Activated B cell treated with CpG ODN at 0.5 μM for 24 hours (primary cell): ENCODE measurements around the gene RNF144A. TPM values are rescaled to one million over a fixed set of nuclear protein-coding genes. Genes with fewer than 3 reads are reported as not detected.

Source experiments
- ATAC-seq: fragments of 200-7000 bp; cut with Tn5 transposase; one replicate; pipeline ENCODE4 v1.10.0; 2021; ENCODE audit warnings: low read depth, mild to moderate bottlenecking, moderate library complexity
- CTCF ChIA-PET: fragments of 350-600 bp; sonication (Branson Sonifier 250); formaldehyde crosslinking; loops from one replicate; lab custom pipeline; 2021; ENCODE audit warnings: antibody characterized with exemption; lab: Charles Lee
- POLR2A ChIA-PET: fragments of 350-600 bp; sonication (Branson Sonifier 250); formaldehyde crosslinking; loops from one replicate; lab custom pipeline; 2021; ENCODE audit warnings: antibody characterized with exemption; lab: Charles Lee
- DNase-seq: peaks from one replicate; pipeline ENCODE4 v3.0.0; 2022
- H3K27ac Mint-ChIP-seq: one replicate; pipeline ENCODE4 v1.8.0; 2020; ENCODE audit warnings: mixed read lengths
- H3K27me3 Mint-ChIP-seq: one replicate; pipeline ENCODE4 v1.8.0; 2021; ENCODE audit warnings: mixed read lengths
- H3K36me3 Mint-ChIP-seq: one replicate; pipeline ENCODE4 v1.8.0; 2021; ENCODE audit warnings: low read depth, mixed read lengths
- H3K4me1 Mint-ChIP-seq: one replicate; pipeline ENCODE4 v1.8.0; 2021; ENCODE audit warnings: mixed read lengths
- H3K4me3 Mint-ChIP-seq: one replicate; pipeline ENCODE4 v1.8.0; 2020; ENCODE audit warnings: mild to moderate bottlenecking, mixed read lengths
- H3K9me3 Mint-ChIP-seq: one replicate; pipeline ENCODE4 v1.8.0; 2020; ENCODE audit warnings: mixed read lengths
- CTCF ChIP-seq: fragments of 200-600 bp; IDR thresholded peaks from one replicate; pipeline ENCODE4 v1.8.0; 2022; ENCODE audit warnings: antibody characterized with exemption, mild to moderate bottlenecking
- intact Hi-C: fragments of 100-400 bp; cut with micrococcal nuclease; formaldehyde crosslinking; loops from one replicate; pipeline ENCODE4 v1.15.1; 2024
- total RNA-seq: library from RNA; stranded (reverse); gene quantifications from 2 replicates; pipeline ENCODE4 v1.2.3, GENCODE V29; 2022

The RNF144A gene
- total RNA-seq, 1 donor from 2014 or later = 0.89 TPM

- Mint-ChIP-seq H3K4me1 (peaks cover 18% of the 10 kb centered on the region), H3K9me3 (no peaks in the 10 kb centered on the region), H3K4me3 (no peak overlapping the region), H3K27ac (no peak overlapping the region), H3K36me3 (no peaks in the 10 kb centered on the region), H3K27me3 (peaks cover 4% of the 10 kb centered on the region)
- no peak for TF ChIP-seq CTCF
- intact Hi-C loops = no loop called here
- ChIA-PET CTCF (no interaction called here), POLR2A (no interaction called here)
- no peak for DNase-seq
- ATAC-seq = no peak
Measured at GRCh38 chr2:6881516-6881915, 35.7 kb upstream of the RNF144A start.

- Mint-ChIP-seq H3K36me3 (no peaks in the 10 kb centered on the region), H3K9me3 (no peaks in the 10 kb centered on the region), H3K27ac (no peak overlapping the region), H3K4me1 (peaks cover 2% of the 10 kb centered on the region), H3K27me3 (peaks cover 4% of the 10 kb centered on the region), H3K4me3 (no peak overlapping the region)
- ATAC-seq = no peak
- ChIA-PET POLR2A (no interaction called here), CTCF (interaction anchor here (1.6 kb wide), 1 partner anchor 13 kb away, joined by 3 read pairs; no protein-coding TSS in a partner anchor)
- no peak for TF ChIP-seq CTCF
- intact Hi-C loops = no loop called here
- no peak for DNase-seq
Measured at GRCh38 chr2:6883448-6884122, 33.6 kb upstream of the RNF144A start.

GRCh38 chr2:6885551-6885950 lies 31.7 kb upstream of the RNF144A start:
- H3K9me3 Mint-ChIP-seq = no peaks in the 10 kb centered on the region
- no peak for DNase-seq
- no peak for ATAC-seq
- ChIA-PET POLR2A (no interaction called here), CTCF (no interaction called here)
- no peak overlapping the region for H3K27ac Mint-ChIP-seq
- H3K4me3 Mint-ChIP-seq = no peak overlapping the region
- no peaks in the 10 kb centered on the region for H3K4me1 Mint-ChIP-seq
- intact Hi-C loops = no loop called here
- H3K27me3 Mint-ChIP-seq = no peaks in the 10 kb centered on the region
- H3K36me3 Mint-ChIP-seq = no peaks in the 10 kb centered on the region
- TF ChIP-seq CTCF = no peak

- no peak overlapping the region for H3K4me3 Mint-ChIP-seq
- intact Hi-C loops = no loop called here
- H3K27me3 Mint-ChIP-seq = no peaks in the 10 kb centered on the region
- H3K36me3 Mint-ChIP-seq = no peaks in the 10 kb centered on the region
- ChIA-PET CTCF (no interaction called here), POLR2A (no interaction called here)
- DNase-seq = no peak
- H3K27ac Mint-ChIP-seq = no peak overlapping the region
- no peaks in the 10 kb centered on the region for H3K4me1 Mint-ChIP-seq
- H3K9me3 Mint-ChIP-seq = no peaks in the 10 kb centered on the region
- TF ChIP-seq CTCF = no peak
- ATAC-seq = no peak
Measured at GRCh38 chr2:6885968-6886367, 31.2 kb upstream of the RNF144A start.

GRCh38 chr2:6887751-6888192 lies 29.4 kb upstream of the RNF144A start:
- H3K9me3 Mint-ChIP-seq = no peaks in the 10 kb centered on the region
- DNase-seq (no peak), ATAC-seq (no peak)
- no peaks in the 10 kb centered on the region for H3K4me1 Mint-ChIP-seq
- intact Hi-C loops = no loop called here
- H3K27ac Mint-ChIP-seq = no peak overlapping the region
- ChIA-PET POLR2A (no interaction called here), CTCF (no interaction called here)
- no peak for TF ChIP-seq CTCF
- H3K4me3 Mint-ChIP-seq = no peak overlapping the region
- H3K27me3 Mint-ChIP-seq = no peaks in the 10 kb centered on the region
- H3K36me3 Mint-ChIP-seq = no peaks in the 10 kb centered on the region
